Measurements from ENCODE around the gene SF3B3. TPM values are rescaled to one million over a fixed set of nuclear protein-coding genes. Genes with fewer than 3 reads are reported as not detected.
A peak's percentile ranks its signal among the peaks of the same experiment; 100 is the strongest.

SF3B3 gene
- total RNA-seq, 1 donor from 2014 or later = 631 TPM

DNA sequence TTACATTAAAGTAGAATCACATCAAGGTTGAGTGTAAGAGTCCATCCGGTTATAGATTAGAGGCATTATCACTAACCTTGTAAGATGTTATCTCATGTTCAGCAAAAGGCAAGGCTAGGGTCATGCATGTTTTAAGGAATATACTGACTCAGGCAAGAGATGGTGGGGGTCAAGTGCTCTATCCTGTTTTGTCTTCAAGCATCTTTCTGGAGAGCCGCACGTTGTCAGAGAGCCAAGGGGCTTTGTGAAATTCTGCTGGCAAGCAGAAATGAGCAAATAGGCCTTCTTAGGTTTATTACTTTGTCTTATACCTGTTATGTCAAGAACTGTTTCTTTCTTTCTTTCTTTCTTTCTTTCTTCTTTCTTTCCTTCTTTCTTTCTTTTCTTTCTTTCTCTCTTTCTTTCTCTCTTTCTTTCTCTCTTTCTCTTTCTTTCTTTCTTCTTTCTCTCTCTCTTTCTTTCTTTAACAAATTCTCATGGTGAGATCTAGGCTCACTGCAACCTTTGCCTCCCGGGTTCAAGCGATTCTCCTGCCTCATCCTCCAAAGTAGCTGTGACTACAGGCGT lies 75.4 kb downstream of the SF3B3 start:
- no peak overlapping the region for H3K27ac Mint-ChIP-seq (ENCODE audit: unreplicated experiment)
- no peaks in the 10 kb centered on the region for H3K36me3 Mint-ChIP-seq (ENCODE audit: low read depth)
- no peak overlapping the region for H3K4me3 Mint-ChIP-seq
- TF ChIP-seq, protein P1, sequence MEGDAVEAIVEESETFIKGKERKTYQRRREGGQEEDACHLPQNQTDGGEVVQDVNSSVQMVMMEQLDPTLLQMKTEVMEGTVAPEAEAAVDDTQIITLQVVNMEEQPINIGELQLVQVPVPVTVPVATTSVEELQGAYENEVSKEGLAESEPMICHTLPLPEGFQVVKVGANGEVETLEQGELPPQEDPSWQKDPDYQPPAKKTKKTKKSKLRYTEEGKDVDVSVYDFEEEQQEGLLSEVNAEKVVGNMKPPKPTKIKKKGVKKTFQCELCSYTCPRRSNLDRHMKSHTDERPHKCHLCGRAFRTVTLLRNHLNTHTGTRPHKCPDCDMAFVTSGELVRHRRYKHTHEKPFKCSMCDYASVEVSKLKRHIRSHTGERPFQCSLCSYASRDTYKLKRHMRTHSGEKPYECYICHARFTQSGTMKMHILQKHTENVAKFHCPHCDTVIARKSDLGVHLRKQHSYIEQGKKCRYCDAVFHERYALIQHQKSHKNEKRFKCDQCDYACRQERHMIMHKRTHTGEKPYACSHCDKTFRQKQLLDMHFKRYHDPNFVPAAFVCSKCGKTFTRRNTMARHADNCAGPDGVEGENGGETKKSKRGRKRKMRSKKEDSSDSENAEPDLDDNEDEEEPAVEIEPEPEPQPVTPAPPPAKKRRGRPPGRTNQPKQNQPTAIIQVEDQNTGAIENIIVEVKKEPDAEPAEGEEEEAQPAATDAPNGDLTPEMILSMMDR (conservative IDR thresholded peaks at IDR 0.05) = no peak
- no peaks in the 10 kb centered on the region for H3K4me1 Mint-ChIP-seq
- no peaks in the 10 kb centered on the region for H3K27me3 Mint-ChIP-seq (ENCODE audit: low read depth)
- no peak for DNase-seq (ENCODE audit: low read depth, low spot score)
- H3K9me3 Mint-ChIP-seq = no peaks in the 10 kb centered on the region

DNA sequence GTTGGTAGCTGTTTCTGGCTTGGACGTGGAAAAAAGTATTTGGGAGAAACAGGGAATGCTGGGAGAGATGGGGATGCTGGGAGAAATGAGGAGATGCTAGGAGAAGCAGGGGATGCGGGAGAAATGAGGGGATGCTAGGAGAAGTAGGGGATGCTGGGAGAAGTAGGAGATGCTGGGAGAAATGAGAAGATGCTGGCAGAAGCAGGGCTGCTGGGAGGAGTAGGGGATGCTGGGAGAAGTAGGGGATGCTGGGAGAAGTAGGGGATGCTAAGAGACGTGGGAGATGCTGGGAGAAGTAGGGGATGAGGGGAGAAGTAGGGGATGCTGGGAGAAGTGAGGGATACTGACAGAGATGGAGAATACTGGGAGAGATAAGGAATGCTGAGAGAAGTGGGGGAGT lies 77.1 kb downstream of the SF3B3 start:
- no peak for DNase-seq (ENCODE audit: low read depth, low spot score)
- TF ChIP-seq, protein P1 (conservative IDR thresholded peaks at IDR 0.05) = no peak
- H3K4me1 Mint-ChIP-seq = peaks cover 8% of the 10 kb centered on the region
- H3K27me3 Mint-ChIP-seq (ENCODE audit: low read depth) = no peaks in the 10 kb centered on the region
- no peak overlapping the region for H3K4me3 Mint-ChIP-seq
- no peak overlapping the region for H3K27ac Mint-ChIP-seq (ENCODE audit: unreplicated experiment)
- no peaks in the 10 kb centered on the region for H3K9me3 Mint-ChIP-seq
- H3K36me3 Mint-ChIP-seq (ENCODE audit: low read depth) = no peaks in the 10 kb centered on the region

DNA sequence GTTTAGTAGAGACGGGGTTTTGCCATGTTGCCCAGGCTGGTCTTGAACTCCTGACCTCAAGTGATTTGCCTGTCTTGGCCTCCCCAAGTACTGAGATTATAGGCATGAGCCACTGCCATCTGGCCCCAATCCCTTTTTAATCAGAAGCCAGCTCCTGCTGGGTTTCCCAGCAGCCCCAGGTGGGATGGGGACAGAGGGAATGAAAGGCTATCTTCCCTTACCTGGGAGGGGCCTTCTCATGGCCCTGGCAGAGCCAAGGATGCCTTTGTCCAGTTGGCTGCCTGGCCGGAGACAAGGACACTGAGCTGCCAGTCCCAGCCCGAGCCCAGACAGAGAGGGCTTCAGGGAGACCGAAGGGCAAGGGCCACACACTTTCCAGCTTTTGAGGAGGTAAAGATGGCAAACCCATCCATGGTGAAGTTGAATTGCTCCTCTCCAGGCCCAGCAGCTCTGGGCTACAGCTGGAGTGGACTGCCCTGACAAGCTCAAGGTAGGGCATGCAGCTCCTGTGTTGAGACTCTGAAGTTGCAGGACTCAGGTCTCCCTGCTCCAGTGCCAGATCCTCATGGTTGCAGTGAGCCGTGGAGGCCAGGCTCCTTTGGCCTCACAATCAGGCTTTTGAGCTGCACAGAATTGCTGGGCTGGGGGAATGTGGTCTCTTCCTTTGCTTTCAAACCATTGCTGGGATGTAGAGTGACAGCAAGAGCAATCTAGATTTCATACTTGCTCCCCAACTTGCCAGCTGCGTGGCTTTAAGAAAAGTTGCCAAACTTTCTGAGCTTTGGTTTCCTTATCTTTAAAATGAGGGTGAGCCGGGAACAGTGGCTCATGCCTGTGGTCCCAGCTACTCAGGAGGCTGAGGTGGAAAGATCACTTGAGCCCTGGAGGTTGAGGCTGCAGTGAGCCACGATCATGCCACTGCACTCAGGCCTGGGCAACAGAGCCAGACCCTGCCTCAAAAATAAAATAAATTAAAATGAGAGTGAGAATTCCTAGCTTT lies 78.3 kb downstream of the SF3B3 start:
- Mint-ChIP-seq H3K4me1 (peaks cover 8% of the 10 kb centered on the region), H3K9me3 (no peaks in the 10 kb centered on the region), H3K27me3 (ENCODE audit: low read depth) (no peaks in the 10 kb centered on the region), H3K4me3 (no peak overlapping the region), H3K27ac (ENCODE audit: unreplicated experiment) (no peak overlapping the region), H3K36me3 (ENCODE audit: low read depth) (no peaks in the 10 kb centered on the region)
- no peak for DNase-seq (ENCODE audit: low read depth, low spot score)
- TF ChIP-seq, protein P1 (conservative IDR thresholded peaks at IDR 0.05) = no peak

DNA sequence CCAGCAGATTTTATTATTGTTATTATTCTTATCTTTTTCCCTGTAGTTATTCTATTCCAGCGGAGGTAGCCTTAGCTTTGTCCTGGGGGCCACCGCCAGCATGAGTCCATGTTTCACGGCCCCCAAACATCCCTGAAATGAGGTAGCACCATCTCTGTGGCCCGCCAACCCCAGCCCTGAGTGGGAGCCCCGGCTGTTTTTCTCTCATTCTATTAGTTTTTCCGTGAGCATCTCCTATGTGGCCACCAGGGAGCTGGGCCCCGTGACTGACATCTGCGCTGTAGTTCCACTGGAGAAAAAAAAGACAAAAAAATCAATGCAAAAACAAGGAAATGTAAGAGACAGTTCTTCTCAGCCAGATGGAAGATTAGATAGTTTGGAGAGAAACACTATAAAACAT lies 79.2 kb downstream of the SF3B3 start:
- Mint-ChIP-seq H3K4me1 (peaks cover 8% of the 10 kb centered on the region), H3K27me3 (ENCODE audit: low read depth) (no peaks in the 10 kb centered on the region), H3K4me3 (no peak overlapping the region), H3K36me3 (ENCODE audit: low read depth) (no peaks in the 10 kb centered on the region), H3K9me3 (no peaks in the 10 kb centered on the region), H3K27ac (ENCODE audit: unreplicated experiment) (no peak overlapping the region)
- TF ChIP-seq, protein P1 (conservative IDR thresholded peaks at IDR 0.05) = no peak
- DNase-seq (ENCODE audit: low read depth, low spot score) = no peak

DNA sequence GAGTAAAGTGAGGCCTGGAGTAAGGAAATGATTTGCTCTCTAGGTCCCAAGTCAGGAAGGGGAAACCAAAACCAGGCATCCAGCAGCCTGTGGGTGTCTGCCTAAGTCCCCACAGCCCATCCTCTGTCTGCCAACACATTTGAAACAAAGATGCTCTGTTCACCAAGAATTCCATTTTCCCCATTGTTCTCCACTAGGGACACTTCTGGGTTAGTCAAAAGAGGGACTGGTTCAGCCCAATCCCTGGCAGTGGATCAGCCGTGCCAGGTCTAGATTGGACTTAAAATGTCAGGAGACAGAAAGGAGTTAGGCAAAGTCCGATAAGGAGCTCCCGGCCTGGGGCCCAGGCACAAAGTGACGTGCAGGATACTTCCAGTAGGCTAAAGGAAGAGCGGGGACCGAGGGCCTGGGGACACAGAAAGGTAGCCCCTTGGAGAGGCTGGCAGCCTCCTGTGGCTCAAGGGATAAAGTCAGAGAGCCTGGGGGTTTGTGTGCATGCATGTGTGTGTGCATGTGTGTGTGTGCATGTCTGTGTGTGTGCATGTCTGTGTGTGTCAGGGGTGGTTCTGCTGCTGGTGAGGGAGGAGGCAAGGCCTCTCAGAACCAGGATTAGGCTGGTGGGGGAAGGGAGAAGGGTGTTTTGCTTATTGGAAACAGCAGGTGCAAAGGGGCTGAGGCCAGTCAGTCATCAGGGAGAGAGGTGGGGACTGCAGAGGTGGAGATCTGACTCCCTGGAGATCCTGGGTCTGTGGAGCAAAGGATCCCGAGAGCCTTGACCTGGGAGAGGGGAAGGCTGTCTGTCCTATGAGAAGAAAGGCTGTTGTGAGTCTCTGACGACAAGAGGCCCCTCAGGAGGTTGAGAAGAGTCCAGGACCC lies 81.0 kb downstream of the SF3B3 start:
- Mint-ChIP-seq H3K27ac (ENCODE audit: unreplicated experiment) (peak overlapping the region; percentile 86), H3K9me3 (no peaks in the 10 kb centered on the region), H3K27me3 (ENCODE audit: low read depth) (no peaks in the 10 kb centered on the region), H3K4me1 (peaks cover 8% of the 10 kb centered on the region), H3K36me3 (ENCODE audit: low read depth) (no peaks in the 10 kb centered on the region), H3K4me3 (no peak overlapping the region)
- DNase-seq (ENCODE audit: low read depth, low spot score) = no peak
- TF ChIP-seq, protein P1 (conservative IDR thresholded peaks at IDR 0.05) = no peak
